Choroid plexus epithelial cell (primary cell): ENCODE results near the gene CHST11.

Source experiments
- DNase-seq: peaks from one replicate; pipeline ENCODE4 v3.0.0-alpha.2; 2010; ENCODE audit warnings: low read depth
- H3K4me3 ChIP-seq: 2 replicates; pipeline ENCODE4 v1.5.1; 2011; ENCODE audit warnings: low read depth, mild to moderate bottlenecking, control low read depth, low read length, moderate library complexity
- CTCF ChIP-seq: conservative IDR thresholded peaks from 2 replicates; pipeline ENCODE4 v1.5.1; 2011; ENCODE audit warnings: low read depth, mild to moderate bottlenecking, control low read depth, inconsistent platforms, low read length, moderate library complexity

CHST11 gene

DNA sequence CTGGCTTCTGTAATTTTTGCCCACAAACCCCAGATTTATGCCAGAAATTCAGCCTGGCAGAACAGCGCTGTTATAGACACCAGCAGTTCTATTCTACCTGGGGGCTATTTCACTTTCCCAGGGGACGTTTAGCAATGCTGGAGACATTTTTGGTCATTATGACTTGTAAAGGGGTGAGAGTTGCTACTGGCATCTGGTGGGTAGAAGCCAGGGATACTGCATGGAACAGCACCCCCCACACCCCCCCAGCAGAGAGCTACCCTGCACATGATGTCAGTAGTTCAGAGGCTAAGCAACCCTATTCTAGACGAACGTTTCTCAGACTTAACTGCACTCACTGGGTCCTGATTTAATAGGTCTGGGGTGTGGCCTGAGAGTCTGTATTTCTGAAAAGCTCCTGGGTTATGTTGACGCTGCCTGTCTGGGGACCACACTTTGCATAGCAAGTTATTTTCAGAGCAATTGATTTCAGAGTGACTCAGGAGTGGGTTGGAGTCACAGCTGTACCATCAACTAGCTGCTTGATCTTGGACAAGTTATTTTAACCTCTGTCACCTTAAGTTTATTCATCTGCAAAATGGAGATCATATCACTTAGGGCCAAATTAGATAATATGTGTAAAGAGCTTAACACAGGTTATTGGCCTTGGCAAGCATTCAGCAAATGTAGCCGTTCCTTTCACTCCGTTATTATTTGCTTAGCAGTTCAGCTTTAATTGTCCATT is 48.5 kb downstream of the CHST11 start:
- H3K4me3 ChIP-seq, result no peak overlapping the region
- no peak for DNase-seq
- no peak for TF ChIP-seq CTCF

GRCh38 chr12:104506676-104507401 is 50.1 kb downstream of the CHST11 start:
- no peak for DNase-seq
- H3K4me3 ChIP-seq, result no peak overlapping the region
- no peak for TF ChIP-seq CTCF

DNA sequence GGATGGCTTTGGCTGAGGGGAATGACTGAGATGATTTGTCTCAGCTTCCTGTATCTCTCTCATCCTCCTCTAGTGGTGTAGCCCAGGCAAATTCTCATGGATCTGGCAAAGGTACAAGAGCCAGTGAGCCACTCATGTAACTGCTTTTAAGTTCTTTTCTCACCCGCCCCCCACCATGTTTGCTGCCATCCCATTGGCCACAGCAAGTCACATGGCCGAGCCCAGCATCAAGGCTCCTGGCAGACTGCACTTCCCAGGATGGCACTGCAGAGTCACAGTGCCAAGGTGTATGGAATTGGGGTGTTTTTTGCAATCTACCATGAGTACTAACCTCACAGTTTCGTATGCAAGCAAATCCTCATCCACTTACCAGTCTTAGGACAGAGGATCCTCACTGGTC is 50.9 kb downstream of the CHST11 start:
- H3K4me3 ChIP-seq, result no peak overlapping the region
- TF ChIP-seq CTCF, result no peak
- no peak for DNase-seq

DNA sequence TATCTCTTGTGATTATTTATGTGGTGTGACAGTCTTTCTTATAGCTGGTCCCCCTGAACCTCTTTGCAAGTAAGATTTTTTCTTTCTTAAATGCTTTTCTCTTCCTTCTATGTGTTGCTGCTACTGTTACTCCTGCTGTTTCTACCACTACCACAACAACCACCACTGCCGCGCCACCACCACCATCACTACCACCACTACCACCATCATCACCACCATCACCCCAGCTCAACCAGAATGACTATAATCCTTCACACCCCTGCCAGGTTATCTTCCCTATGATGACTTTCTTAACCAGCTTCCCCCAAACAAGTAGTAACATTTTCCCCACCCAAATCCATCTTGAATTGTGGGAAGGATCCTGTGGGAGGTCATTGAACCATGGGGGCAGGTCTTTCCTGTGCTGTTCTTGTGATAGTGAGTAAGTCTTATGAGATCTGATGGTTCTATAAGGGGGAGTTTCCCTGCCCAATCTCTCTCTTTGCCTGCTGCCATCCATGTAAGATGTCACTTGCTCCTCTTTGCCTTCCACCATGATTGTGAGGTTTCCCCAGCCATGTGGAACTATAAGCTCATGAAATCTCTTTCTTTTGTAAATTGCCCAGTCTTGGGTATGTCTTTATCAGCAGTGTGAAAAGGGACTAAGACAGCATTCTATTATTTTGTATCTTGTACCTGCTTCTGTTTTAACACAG is 52.2 kb downstream of the CHST11 start:
- no peak overlapping the region for H3K4me3 ChIP-seq
- no peak for DNase-seq
- no peak for TF ChIP-seq CTCF

DNA sequence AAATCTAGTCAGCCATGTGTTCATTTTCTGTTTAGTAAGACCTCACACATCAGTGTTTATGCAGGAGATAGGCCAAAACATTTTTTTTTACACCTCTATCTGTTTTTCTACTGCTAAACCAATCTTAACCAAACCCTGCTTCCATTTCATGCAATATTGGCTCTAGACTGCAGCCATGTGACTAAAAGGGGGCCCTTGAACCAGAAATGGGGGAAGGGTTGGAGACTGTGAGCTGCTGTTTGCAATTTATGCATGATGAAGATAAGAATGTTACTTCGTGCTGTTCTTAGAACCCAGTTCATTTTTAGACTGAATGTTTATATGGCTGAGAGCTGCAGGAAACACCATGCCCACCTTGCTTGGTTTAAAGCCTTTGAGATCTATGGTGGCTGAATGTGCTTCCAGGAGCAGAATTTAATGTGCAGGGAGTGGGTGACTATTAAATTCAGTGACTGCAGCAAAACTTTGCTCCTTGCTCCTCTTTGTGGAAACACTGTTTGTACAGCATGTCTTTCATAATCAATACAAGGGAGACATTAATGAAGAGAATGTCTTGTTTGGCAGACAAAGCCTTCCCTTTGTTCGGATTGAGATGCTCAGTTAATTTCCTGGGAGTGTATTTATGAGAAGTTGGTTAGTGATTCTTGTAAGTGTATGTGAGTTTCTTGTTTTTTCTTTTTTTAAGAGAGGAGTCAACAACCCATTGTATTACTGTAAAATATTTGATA is 53.6 kb downstream of the CHST11 start:
- H3K4me3 ChIP-seq, result no peak overlapping the region
- peak; percentile 28 for DNase-seq
- no peak for TF ChIP-seq CTCF

DNA sequence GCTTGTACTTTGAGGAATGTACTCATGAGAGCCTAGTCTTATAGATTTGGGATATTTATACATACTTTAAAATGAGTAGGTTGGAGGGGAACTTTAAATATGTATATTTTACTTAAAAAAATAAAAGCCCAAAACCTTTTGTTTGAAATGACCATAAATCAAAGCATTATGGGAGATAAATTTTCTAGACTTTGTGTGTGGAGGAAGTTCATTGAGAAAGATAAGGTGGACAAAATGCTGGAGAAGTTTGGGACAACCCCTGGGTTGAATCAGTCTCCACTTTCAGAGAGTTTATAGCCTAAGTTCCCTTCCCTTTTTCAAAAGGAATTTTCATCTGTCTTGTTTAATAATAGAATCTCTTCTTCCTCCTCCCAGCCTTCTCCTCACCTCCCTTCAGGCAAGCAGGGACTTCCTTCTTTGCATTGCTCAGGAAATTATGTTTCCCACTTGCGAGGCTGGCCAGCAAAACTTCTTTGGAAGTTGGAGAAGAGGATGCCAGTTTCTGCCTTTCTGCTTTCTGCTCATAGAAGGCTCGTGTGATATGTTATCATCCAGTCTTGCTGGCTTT is 54.2 kb downstream of the CHST11 start:
- H3K4me3 ChIP-seq, result no peak overlapping the region
- TF ChIP-seq CTCF, result no peak

More for the DNA sequence above, 54.2 kb downstream of the CHST11 start:
- DNase-seq, result no peak
